KMS-11 (cell line): ENCODE results near the gene BMPR2.
"Not testable (repeated sequence)": the region's sequence is repeated elsewhere in the genome, so short reads cannot be mapped to it uniquely, and the experiment has no call there.

ENCODE experiments used
- H2AFZ ChIP-seq: fragments of 200-600 bp; sonication (generic); 2 replicates; pipeline ENCODE4 v1.6.1; 2016; ENCODE audit warnings: antibody characterized with exemption, mixed run types, low read depth
- H3K27ac ChIP-seq: fragments of 200-600 bp; sonication (generic); 2 replicates; pipeline ENCODE4 v1.6.1; 2016; ENCODE audit warnings: mild to moderate bottlenecking, mixed run types
- H3K27me3 ChIP-seq: fragments of 200-600 bp; sonication (generic); 2 replicates; pipeline ENCODE4 v1.6.1; 2017; ENCODE audit warnings: mild to moderate bottlenecking, low read depth, mixed run types, moderate library complexity; ENCODE audit not compliant: insufficient read depth
- H3K36me3 ChIP-seq: fragments of 200-600 bp; sonication (generic); 2 replicates; pipeline ENCODE4 v1.6.1; 2017; ENCODE audit warnings: mild to moderate bottlenecking, mixed run types; ENCODE audit not compliant: insufficient read depth
- H3K4me1 ChIP-seq: fragments of 200-600 bp; sonication (generic); 2 replicates; pipeline ENCODE4 v1.6.1; 2016; ENCODE audit warnings: mild to moderate bottlenecking, low read depth, mixed run types; ENCODE audit not compliant: poor library complexity, severe bottlenecking
- H3K4me2 ChIP-seq: fragments of 200-600 bp; sonication (generic); 2 replicates; pipeline ENCODE4 v1.7.0; 2016; ENCODE audit warnings: mild to moderate bottlenecking, mixed run types
- H3K4me3 ChIP-seq: fragments of 200-600 bp; sonication (generic); IDR thresholded peaks from 2 replicates; pipeline ENCODE4 v1.6.1; 2017; ENCODE audit warnings: low read depth, low read length, mixed read lengths; ENCODE audit not compliant: insufficient read depth
- H3K79me2 ChIP-seq: fragments of 200-600 bp; sonication (generic); 2 replicates; pipeline ENCODE4 v1.6.1; 2016; ENCODE audit warnings: low read depth, mixed run types; ENCODE audit not compliant: insufficient read depth
- H3K9ac ChIP-seq: fragments of 200-600 bp; sonication (generic); 2 replicates; pipeline ENCODE4 v1.6.1; 2016; ENCODE audit warnings: mild to moderate bottlenecking, mixed run types
- H4K20me1 ChIP-seq: fragments of 200-600 bp; sonication (generic); 2 replicates; pipeline ENCODE4 v1.6.1; 2016; ENCODE audit warnings: mild to moderate bottlenecking, mixed run types; ENCODE audit not compliant: insufficient read depth
- TF ChIP-seq, protein P1 (sequence below): fragments of 200-600 bp; sonication (generic); conservative IDR thresholded peaks from 2 replicates; pipeline ENCODE4 v1.6.1; 2017; ENCODE audit warnings: low read depth, mild to moderate bottlenecking, antibody characterized with exemption, low read length, moderate library complexity, mixed read lengths

BMPR2 gene

GRCh38 chr2:202519453-202519852, 143.3 kb downstream of the BMPR2 start:
- no peaks in the 10 kb centered on the region for H4K20me1 ChIP-seq
- H3K79me2 ChIP-seq: no peaks in the 10 kb centered on the region
- no peaks in the 10 kb centered on the region for H3K36me3 ChIP-seq
- no peaks in the 10 kb centered on the region for H3K4me1 ChIP-seq
- TF ChIP-seq, protein P1, sequence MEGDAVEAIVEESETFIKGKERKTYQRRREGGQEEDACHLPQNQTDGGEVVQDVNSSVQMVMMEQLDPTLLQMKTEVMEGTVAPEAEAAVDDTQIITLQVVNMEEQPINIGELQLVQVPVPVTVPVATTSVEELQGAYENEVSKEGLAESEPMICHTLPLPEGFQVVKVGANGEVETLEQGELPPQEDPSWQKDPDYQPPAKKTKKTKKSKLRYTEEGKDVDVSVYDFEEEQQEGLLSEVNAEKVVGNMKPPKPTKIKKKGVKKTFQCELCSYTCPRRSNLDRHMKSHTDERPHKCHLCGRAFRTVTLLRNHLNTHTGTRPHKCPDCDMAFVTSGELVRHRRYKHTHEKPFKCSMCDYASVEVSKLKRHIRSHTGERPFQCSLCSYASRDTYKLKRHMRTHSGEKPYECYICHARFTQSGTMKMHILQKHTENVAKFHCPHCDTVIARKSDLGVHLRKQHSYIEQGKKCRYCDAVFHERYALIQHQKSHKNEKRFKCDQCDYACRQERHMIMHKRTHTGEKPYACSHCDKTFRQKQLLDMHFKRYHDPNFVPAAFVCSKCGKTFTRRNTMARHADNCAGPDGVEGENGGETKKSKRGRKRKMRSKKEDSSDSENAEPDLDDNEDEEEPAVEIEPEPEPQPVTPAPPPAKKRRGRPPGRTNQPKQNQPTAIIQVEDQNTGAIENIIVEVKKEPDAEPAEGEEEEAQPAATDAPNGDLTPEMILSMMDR: no peak
- H3K27ac ChIP-seq: no peak overlapping the region
- no peak overlapping the region for H3K4me3 ChIP-seq
- no peak overlapping the region for H3K4me2 ChIP-seq
- H3K9ac ChIP-seq: no peak overlapping the region
- no peak overlapping the region for H2AFZ ChIP-seq
- H3K27me3 ChIP-seq: no peaks in the 10 kb centered on the region

DNA sequence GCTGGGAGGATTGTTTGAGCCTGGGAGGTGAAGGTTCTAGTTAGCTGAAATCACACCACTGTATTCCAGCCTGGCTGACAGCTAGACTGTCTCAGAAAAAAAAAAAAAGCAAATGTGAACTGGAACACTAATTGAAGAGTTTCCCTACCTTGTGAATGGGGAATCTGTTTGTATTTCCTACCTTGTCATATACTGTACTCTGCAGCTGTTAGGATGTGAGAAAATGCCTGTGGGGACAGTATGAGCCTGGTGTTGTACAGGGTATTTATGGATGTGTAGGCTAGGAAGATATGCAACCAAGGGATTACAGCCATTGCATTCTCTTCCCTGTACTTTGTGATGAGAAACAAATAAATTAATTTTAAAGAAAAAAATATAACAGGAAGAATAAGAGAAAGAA, 145.3 kb downstream of the BMPR2 start:
- H2AFZ ChIP-seq: no peak overlapping the region
- no peaks in the 10 kb centered on the region for H3K79me2 ChIP-seq
- no peaks in the 10 kb centered on the region for H3K27me3 ChIP-seq
- no peak overlapping the region for H3K4me3 ChIP-seq
- TF ChIP-seq, protein P1: no peak
- no peak overlapping the region for H3K9ac ChIP-seq
- no peaks in the 10 kb centered on the region for H3K36me3 ChIP-seq
- no peaks in the 10 kb centered on the region for H4K20me1 ChIP-seq
- no peak overlapping the region for H3K4me2 ChIP-seq
- no peak overlapping the region for H3K27ac ChIP-seq
- no peaks in the 10 kb centered on the region for H3K4me1 ChIP-seq

- Histone ChIP-seq H3K27ac (no peak overlapping the region), H3K27me3 (no peaks in the 10 kb centered on the region), H3K79me2 (no peaks in the 10 kb centered on the region), H3K4me2 (no peak overlapping the region), H3K4me1 (peaks cover 18% of the 10 kb centered on the region), H3K4me3 (no peak overlapping the region), H4K20me1 (no peaks in the 10 kb centered on the region), H2AFZ (no peak overlapping the region), H3K36me3 (no peaks in the 10 kb centered on the region), H3K9ac (no peak overlapping the region)
- TF ChIP-seq, protein P1: no peak
These were observed 153.3 kb downstream of the BMPR2 start for GRCh38 chr2:202529389-202529788.

DNA sequence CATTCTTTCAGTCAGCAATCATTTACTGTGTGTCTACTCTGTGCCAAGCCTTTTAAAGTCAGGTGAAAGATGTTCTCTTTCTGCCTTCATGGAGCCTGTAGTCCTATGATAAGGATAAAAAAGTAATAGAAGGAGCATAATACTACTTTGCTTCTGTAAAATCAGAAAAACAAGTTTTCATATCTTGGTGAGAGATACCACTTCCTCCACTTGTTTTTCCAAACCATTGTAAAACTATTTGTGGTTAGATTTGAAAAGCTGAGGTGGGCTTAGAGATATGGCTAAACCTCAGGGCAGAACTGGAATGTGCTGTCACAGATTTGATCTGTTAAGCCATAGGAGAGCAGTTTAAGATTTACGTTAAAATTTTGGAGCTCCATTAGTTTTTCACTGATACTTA, 153.9 kb downstream of the BMPR2 start:
- no peak overlapping the region for H3K9ac ChIP-seq
- H3K4me2 ChIP-seq: peak overlapping the region; percentile 21; the same call in 1 of the 2 replicates
- H3K36me3 ChIP-seq: no peaks in the 10 kb centered on the region
- no peaks in the 10 kb centered on the region for H3K27me3 ChIP-seq
- TF ChIP-seq, protein P1: no peak
- H3K79me2 ChIP-seq: no peaks in the 10 kb centered on the region
- H3K27ac ChIP-seq: no peak overlapping the region
- H3K4me3 ChIP-seq: no peak overlapping the region
- no peak overlapping the region for H2AFZ ChIP-seq
- H4K20me1 ChIP-seq: no peaks in the 10 kb centered on the region
- H3K4me1 ChIP-seq: peaks cover 18% of the 10 kb centered on the region

DNA sequence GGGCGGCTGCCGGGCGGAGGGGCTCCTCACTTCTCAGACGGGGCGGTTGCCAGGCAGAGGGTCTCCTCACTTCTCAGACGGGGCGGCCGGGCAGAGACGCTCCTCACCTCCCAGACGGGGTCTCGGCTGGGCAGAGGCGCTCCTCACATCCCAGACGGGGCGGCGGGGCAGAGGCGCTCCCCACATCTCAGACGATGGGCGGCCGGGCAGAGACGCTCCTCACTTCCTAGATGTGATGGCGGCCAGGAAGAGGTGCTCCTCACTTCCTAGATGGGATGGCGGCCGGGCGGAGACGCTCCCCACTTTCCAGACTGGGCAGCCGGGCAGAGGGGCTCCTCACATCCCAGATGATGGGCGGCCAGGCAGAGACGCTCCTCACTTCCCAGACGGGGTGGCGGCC, 159.2 kb downstream of the BMPR2 start:
- not testable (repeated sequence) for H3K4me3 ChIP-seq, H3K4me2 ChIP-seq, H2AFZ ChIP-seq, H4K20me1 ChIP-seq, H3K27ac ChIP-seq, H3K79me2 ChIP-seq, H3K36me3 ChIP-seq, H3K27me3 ChIP-seq, H3K9ac ChIP-seq
- peaks cover 12% of the 10 kb centered on the region for H3K4me1 ChIP-seq
